Measurements from ENCODE around the gene CLTA.

GRCh38 chr9:36153746-36154145, 37.0 kb upstream of the CLTA start:
- TF ChIP-seq EZH2 (IDR thresholded peaks at IDR 0.05; ENCODE audit: insufficient read depth, poor library complexity, severe bottlenecking) (no peak), EZH2phosphoT487 (IDR thresholded peaks at IDR 0.05; ENCODE audit: insufficient read depth, low read depth) (no peak)
